NOMO-1 (cell line): ENCODE measurements around the gene MYO10.
"Not testable (repeated sequence)": the region's sequence is repeated elsewhere in the genome, so short reads cannot be mapped to it uniquely, and the experiment has no call there.

ENCODE experiments used
- DNase-seq, 2 experiments: peaks; one replicate each; lab custom pipeline; 2025; ENCODE audit not compliant: unreplicated experiment in 2 of 2; lab: John Stamatoyannopoulos, UW

The MYO10 gene

DNA sequence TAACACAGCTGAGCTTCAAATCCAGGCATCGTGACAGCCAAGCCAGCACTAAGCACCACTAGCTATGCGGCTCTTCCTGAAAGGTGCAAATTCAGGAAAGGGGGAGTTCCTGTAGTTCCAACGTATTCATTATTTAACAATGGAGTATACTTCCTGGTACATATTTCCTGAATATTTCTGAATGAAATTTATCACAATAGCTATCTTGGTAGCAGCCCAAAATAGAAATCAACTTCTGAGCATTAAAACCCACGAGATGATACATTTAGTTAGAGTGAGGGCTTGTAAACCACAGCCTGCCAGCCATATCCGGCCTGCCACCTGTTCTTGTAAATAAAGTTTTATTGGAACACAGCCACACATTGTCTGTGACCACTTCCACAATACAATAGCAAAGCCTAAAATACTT is 209.5 kb downstream of the MYO10 start:
- no peak for DNase-seq

DNA sequence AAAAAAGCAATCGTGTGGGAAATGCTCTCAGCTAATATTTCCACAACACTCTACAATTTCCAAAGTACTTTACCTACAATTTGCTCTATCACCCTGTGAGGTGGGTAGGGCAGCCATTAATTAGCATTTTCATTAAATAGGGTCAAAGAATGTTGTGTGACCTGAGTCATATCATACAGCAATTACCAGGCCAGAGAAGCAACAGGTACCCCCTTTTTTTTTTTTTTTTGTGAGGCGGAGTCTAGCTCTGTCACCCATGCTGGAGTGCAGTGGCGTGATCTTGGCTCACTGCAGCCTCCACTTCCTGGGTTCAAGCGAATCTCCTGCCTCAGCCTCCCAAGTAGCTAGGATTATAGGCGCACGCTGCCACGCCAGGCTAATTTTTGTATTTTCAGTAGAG is 210.5 kb downstream of the MYO10 start:
- no peak for DNase-seq

DNA sequence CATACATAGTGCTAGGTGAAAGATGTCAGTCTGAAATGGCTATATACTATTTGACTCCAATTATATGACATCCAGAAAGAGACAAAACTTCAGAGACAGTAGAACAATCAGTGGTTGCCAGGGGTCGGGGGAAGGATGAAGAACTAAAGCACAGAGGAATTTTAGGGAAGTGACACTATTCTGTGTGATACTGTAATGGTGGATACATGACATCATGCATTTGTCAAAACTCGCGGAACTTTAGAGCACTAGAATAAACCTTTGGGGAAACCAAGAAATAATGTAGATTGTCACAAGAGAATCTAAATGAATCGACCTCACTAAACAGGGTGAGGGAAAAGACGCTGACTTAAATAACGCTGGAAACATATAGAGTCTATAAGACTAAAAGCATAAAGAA is 212.3 kb downstream of the MYO10 start:
- DNase-seq: no peak

DNA sequence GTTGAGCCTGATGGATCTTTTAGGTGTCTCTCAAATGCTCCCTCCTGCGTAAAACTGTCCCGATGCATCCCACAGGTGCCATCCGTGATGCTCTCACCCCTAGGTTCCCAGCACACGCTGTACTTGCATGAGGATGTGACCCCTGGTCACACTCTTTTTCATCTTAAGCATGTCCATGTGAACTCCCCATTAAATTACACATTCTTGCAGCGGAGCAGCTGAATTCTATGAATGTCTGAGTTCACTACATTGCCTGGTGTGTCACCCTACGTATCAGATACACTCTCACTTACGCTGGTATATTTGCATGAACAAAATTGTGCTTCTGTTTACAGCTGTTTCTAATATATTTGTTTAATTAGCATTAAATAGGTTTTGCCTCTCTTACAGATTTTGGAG is 214.0 kb downstream of the MYO10 start:
- no peak for DNase-seq

DNA sequence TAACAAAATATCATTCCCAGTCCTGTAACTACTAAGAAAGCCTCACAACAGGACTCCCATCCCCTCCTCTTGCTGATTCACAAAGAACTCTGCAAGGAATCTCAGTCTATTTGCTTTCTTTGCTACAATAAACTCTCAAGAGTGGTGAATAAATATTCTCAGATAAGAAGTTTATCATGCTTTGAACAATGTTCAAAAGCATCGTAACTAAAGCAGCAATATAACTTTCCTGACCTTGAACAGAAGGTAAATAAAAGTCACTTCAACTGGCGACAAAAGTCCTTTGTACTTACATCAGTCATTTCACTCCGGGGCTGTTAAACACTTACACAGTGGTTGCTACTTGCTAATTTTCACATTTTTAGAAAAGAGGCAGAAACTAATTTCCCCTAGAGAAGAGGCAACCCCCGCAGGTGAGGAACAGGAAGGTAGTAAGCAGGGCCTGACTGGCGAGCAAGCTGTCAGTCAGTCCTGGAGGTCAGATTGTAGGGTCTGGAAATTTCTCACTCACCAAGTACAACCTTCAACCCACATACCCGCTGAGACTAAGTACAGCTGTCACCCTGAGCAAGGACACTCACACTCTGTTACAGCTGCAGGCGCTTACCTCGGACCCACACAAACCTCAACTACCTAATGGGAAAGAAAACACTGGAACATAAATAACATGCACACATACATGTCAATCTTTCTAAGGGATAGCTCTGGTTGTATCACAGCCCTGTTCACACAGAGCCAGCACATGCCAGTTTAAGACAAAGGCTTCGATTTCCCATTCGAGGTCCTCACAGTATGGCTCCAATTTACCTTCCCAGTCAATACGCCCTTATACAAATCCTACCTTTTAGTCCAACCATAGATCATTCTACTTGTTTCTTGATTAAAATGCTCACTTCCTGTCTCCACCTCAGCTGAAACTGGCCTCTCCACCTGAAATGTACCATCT is 214.7 kb downstream of the MYO10 start:
- no peak for DNase-seq

DNA sequence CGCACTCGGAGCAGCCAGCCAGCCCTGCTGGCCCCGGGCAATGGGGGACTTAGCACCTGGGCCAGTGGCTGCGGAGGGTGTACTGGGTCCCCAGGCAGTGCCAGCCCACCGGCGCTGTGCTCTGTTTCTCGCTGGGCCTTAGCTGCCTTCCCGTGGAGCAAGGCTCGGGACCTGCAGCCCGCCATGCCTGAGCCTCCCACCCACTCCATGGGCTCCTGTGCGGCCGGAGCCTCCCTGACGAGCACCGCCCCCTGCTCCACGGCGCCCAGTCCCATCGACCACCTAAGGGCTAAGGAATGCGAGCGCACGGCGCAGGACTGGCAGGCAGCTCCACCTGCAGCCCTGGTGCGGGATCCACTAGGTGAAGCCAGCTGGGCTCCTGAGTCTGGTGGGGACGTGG is 218.1 kb downstream of the MYO10 start:
- DNase-seq: not testable (repeated sequence)

DNA sequence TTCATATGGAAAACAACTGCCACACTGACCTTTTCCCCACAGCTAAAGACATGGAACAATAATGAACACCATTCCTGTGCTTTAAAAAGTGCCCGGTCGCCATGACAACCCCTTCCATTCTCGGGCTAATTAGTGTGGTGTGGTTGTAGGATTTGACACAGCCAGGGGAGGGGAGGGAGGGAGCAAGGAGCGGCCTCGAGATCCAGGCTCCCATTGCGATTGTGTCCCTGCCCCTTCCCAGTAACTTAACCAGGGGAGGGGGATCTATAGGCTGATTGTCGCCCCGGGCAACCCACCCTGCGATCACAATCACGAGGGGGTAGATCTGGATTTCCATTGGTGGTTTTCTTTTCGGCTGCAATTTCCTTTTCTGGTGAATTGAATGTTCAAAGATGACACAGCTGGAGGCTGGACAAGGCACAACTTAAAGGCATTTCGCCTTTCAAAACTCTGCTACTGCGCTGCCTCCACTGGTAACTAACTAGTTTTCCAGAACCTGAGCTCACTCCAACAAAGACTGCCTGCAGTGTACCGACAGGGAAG is 222.6 kb downstream of the MYO10 start:
- no peak for DNase-seq

DNA sequence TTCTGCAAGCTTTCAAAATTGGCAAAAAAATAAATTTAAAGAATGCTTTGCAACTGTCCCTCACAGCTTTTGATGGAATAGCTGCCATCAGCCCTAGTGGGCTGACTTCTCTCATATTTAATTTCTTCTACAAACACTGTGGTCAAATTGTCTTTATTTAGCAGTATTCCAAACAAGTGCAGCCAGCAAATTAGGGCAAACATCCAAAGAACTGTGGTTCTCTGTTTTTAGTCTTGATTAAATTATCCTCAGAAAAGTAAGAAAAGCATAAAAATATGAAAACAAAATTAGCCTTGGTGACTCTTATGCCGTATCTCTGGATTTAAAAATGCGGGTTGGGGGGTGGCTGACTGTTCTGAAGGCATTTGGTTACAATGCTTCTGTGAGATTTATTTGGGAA is 223.5 kb downstream of the MYO10 start:
- DNase-seq: no peak

DNA sequence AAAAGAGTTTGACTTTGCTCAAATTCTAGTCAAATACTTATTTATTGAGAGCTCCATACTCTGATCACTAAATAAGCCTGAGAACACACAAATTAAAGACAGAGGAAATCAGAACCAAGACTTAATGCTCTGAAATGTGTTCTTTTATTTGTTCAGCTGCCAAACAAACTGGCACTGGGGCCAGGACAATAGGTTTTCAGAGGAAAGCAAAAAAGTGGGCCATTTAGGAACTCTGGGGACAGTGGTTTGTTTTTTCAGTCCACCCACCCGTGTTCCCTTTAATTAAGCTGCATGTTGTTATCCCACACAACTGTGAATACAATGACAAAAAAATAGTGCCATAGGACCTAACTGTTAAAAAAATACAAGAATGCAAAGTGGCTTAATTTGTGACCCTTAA is 223.9 kb downstream of the MYO10 start:
- no peak for DNase-seq

DNA sequence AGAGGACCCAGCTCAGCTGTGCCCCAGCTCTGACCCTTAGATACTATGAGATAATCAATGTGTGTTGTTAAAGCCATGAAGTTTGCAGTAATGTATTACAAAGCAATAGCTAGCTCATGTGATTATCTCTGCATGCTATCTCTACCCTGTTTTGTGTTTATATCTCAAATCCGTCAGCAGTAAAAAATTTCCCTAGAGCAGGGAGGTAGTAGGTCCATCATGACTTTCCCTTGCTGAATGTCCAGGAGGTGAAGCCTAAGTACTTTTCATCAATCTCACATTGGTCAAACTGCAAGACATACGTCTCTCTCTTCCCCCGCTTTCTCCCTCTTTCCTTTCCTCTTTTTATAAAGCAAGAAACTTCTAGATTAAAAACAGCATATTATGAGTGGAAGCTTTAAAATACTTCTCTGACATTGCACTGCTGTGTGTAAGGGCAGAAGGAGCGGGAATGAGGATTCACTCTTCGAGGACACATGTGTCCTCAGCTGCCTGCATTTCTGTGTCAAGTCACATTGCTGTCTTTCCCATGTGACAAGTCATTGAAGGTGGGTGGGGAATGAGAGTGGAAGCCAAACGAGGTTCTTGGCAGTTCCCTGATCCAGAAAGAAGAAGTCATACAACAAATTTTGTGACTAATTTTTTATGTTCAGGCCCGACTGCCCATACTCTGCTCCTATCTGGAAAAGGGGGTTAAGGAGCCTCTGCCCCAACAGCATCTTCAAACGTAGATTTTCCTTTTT is 226.2 kb downstream of the MYO10 start:
- DNase-seq: no peak

DNA sequence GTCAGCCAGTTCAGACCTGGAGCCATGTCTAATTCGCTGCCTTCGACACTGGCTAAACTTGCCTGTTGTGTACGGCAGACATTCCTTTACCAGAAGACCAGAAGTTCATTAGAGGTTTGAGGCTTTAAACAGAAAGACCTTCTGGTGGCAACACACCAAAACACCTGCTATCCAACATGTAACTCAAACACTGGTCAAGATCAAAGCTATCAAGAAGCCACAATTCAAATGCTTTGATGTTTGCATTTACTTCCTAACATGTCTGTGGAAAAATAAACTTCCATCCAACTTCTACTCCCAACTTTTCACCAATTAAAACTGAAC is 228.3 kb downstream of the MYO10 start:
- no peak for DNase-seq

DNA sequence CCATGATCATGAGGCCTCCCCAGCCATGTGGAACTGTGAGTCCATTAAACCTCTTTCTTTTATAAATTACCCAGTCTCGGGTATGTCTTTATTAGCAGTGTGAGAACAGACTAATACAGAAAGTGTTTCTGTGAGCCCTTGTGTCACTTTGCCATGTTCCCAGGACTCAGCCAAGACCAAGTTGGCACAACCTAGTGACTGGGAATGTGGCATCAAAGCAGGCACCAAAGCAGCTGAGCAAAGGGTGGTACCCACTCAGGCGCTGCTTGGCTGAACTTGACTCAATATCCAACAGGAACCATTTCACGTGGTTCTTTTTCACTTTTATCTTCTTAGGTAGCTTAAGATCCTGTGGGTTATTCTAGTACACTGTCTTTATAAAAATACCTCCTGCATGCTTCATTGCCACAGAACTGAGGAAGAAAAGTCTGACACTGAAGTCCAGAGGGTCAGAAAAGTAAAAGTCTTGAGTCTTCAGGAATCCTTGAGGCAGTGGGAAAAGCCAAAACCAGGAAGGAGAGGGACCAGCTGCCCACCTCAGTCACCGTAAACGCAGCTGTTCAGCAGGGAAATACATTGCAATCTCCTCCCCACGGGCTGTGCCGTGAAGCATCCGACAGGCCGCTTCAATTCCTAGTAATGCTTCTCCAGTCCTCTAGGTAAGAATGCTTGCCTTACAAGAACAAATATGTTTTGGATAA is 228.8 kb downstream of the MYO10 start:
- no peak for DNase-seq

DNA sequence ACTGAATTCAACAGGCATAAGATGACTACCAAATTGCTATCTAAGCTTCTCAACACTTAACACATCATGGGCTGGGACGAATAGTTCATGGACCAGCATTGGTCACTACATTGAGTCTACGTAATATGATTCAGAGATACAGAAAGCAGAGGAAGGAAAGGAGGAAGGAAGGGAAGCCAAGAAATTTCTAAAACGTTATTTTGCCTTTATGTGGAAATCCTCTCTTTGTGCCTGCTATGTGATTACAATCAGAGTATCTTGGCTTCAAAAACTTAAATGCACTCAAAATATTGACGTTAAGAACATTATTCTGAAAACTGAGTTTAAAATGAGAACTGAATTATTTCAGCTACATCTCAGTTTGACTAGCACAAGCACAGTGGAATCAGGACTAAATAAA is 231.1 kb downstream of the MYO10 start:
- no peak for DNase-seq

DNA sequence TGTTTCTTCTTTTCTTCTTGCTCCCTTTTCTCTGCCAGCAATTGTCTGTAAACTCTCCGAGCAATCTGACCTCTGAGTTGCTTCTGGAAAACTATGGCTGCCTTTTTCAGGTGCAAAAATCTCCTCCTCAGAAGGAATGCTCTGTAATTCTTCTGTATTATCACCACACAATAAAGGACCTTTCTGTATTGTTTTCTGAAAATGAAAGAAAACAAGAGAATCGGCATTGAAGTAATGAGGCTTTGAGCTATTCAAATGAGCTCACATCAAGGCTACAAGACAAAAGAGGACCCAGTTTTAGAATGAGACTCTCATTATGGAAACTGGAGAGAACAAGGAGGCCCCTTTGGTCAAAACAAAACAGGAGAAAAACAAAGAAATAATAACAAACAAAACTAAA is 233.1 kb downstream of the MYO10 start:
- DNase-seq: no peak

DNA sequence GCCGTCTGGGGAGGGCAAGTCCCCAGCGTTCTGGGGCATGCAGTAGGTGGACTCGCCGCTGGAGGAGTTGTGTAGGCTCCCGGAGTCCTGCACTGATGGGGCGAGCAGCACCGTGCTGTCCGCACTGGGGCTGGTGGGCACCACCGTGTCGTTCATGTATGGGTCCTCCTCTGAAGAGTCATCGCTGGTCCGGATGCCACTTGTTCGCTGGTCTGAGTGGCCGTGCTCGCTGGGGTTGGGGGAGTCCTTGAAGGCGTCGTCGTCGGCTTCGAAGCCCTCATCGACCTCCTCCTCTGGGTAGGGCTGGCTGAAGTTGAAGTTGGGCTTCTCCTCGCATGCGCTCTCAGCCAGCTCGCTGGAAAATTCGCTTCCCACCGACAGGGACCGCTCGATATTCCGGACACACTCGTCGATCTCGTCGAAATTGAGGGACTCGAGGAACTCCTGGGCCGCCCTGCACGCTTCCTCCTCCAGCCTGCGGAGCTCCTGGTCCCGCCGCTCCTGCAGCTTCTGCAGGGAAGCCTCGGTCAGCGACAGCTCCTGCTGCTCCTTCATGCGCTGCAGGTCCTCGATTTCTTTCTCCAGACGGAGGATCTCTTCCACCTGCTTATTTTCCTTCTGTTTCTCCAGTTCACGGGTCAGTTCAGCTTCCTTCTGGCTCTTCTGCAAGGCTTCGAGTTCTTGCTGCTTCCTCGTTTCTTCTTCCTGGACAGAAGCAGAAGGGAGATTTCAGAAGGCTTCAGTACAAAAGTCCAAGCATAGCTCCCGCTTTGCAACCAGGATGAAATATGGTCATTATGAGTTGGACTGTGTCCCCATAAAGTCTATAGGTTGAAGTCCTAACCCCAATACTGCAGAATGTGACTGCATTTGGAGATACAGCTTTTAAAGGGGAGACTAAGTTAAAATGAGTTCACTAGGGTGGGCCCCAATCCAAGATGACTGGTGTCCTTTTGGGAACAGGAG is 234.7 kb downstream of the MYO10 start:
- DNase-seq: no peak

DNA sequence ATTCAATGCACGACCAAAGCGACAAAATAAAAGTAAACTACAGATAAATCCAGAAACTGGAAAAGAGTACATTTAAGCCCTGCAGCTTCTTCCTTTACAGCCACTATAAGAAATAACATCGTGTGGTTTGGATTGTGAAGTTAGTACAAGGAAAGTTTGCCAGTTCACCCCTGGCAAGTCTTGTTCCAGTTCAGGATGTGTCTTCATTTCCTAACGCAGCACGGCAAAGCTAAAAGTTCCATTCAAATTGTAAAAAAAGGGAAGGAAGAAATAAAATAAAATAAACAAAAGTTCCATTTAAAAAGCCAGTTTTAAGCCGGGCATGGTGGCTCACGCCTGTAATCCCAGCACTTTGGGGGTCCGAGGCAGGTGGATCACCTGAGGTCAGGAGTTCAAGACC is 236.0 kb downstream of the MYO10 start:
- no peak for DNase-seq

DNA sequence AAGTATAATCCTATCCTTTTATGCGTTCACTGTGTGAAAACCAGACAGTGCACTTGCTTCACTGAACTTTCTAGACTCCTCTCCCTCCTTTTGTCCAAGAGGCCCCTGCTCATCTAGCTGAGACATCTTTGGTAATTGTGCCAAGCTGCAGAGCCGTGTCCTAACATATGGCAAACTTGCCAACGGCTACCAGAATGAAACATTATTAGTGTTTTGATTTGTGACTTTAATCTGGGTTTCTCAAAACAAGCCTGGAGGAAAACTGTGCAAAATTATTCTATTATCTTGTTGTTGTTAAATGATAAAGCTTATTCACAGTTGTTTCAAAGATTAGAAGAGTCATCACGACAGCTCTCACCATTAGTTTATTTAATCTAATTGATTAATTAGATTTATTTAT is 240.3 kb downstream of the MYO10 start:
- no peak for DNase-seq

DNA sequence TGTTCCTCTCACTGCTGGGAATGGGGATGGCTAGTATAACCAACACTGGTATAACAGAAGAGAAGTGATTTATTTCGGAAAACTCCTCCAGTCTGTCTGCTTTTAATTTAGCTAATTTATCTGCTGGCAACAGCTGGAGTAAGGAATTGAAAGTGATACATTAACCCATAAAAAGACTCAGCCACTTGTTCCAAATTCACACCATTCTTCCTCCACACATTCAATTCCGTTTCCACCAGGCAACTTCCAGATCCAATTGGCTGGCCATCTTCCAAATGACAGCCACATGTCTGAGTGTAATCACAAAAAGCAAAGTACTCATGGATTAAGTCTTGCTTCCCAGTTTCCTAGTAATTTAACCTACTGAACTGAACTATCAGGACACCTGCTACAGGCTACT is 242.2 kb downstream of the MYO10 start:
- no peak for DNase-seq

DNA sequence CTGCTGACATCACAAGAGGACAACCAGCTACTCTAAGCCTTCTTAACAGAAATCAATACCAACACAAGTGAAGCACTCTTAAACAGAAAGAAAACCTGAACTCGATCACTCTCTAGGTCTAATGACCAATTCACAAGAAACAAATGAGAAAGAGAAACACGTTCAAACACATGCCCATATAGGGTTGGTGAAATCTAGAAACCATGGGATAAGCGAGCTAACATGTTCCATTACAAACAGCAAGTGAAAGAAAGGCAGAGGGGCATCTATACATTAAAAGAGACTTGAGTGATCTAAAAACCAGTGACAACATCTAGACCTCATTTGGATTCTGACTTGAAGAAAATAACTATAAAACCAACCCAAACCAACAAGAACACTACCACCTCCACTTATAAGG is 244.4 kb downstream of the MYO10 start:
- no peak for DNase-seq

DNA sequence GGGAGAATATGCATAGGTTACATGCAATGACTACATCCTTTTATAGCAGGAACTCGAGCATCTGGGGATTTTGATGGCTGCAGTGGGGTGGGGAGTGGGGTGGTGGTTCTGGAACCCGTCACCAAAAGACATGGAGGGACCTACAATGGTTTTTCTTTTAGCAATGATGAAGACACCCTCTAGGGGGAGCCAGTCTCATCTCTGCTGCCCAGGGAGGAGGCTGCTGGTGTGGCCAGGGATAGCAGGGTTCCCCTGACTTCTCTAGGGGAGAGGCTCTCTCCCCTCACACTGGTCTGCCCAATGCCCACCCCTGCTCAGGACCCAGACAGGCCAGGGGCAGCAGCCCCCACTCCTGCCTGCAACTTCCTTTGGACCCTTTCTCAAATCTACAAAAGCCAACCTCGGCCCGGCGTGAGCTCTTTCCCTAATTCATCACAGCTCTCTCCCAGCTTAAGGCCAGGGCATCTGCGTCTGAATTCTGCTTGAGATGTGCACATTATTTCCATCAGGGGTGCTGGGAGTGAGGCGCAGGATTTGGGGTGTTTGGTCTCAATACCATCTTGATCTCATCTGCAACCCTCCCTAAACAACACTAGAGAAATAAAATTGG is 245.7 kb downstream of the MYO10 start:
- DNase-seq: peak in 1 of 2 experiments; percentile 22
